ENCODE measurements around the gene INTS15. TPM values are rescaled to one million over a fixed set of nuclear protein-coding genes. Genes with fewer than 3 reads are reported as not detected.
A peak's percentile ranks its signal among the peaks of the same experiment; 100 is the strongest.

The INTS15 gene
- total and polyA plus RNA-seq, 10 of the 15 experiments (the other 5 are each of a cell fraction or from before 2014, with no cell fraction given): 0.89 to 28.2 (median 16.8) TPM

GRCh38 chr7:6542368-6542767 lies 47.5 kb upstream of the INTS15 start (continued):
- no peak for TF ChIP-seq MLLT1 (IDR thresholded peaks at IDR 0.05)
- no peak for TF ChIP-seq RUNX3 (IDR thresholded peaks at IDR 0.05; ENCODE audit: low read length)
- no peak for TF ChIP-seq ZNF274 (IDR thresholded peaks at IDR 0.05; ENCODE audit: insufficient read depth, insufficient read length)
- no peak for TF ChIP-seq CBX3 (IDR thresholded peaks at IDR 0.05; ENCODE audit: borderline replicate concordance, low read depth)

- Histone ChIP-seq H3K4me1 (ENCODE audit: control insufficient read depth, insufficient read depth, low read length) (peaks cover 9% of the 10 kb centered on the region), H3K4me2 (ENCODE audit: control insufficient read depth, insufficient read depth) (peak overlapping the region; percentile 42), H3K27me3 (replicated peaks in 1 of 2; ENCODE audit: control insufficient read depth in 2 of 2, insufficient read depth in 2 of 2, low read length in 1 of 2) (no peaks in the 10 kb centered on the region), H3K9me3 (replicated peaks; ENCODE audit: control insufficient read depth, insufficient read depth, low read length) (no peaks in the 10 kb centered on the region), H3K4me3 (no peak overlapping the region), H3K27ac (ENCODE audit: control insufficient read depth, insufficient read depth) (no peak overlapping the region), H3K9ac (ENCODE audit: control insufficient read depth, insufficient read depth, low read length) (no peak overlapping the region), H3K36me3 (ENCODE audit: control insufficient read depth in 2 of 2, insufficient read depth in 2 of 2, low read length in 1 of 2) (no peaks in the 10 kb centered on the region), H4K20me1 (ENCODE audit: control insufficient read depth, insufficient read depth) (no peaks in the 10 kb centered on the region), H3K79me2 (ENCODE audit: control insufficient read depth, insufficient read depth, low read length) (no peaks in the 10 kb centered on the region), H2AFZ (ENCODE audit: control insufficient read depth, low read depth, low read length) (peak overlapping the region; percentile 37; the same call in 1 of the 2 replicates)
- DNase-seq (ENCODE audit: low read depth, low spot score) (no peak), ATAC-seq (no peak), FAIRE-seq (no peak)
- RAD21 ChIA-PET (ENCODE audit: unreplicated experiment): no interaction called here
- intact Hi-C loops (cut with micrococcal nuclease; ENCODE audit: unreplicated experiment): no loop called here
- SMC1A ChIA-PET (ENCODE audit: uncharacterized antibody, unreplicated experiment): no interaction called here
- WGBS (ENCODE audit: insufficient coverage, insufficient replicate concordance, low lambda C conversion rate, missing lambda C conversion rate): 28% methylated on average over 22 of the region's 22 CpGs
- in situ Hi-C loops (cut with MboI): no loop called here
- POLR2A ChIA-PET: no interaction called here
- CTCF ChIA-PET: interaction anchor here (0.8 kb wide), 1 partner anchor 30 kb away, joined by 3 read pairs; no protein-coding TSS in a partner anchor
- BruUV-seq (replicated peaks): no TSS peak
- TF ChIP-seq BHLHE40 (IDR thresholded peaks at IDR 0.05; ENCODE audit: borderline replicate concordance in 1 of 2, low read depth in 2 of 2, low read length in 1 of 2) (peak in 1 of 2 experiments; percentile 63; a peak in 1 of 4 replicates), SMARCA5 (IDR thresholded peaks at IDR 0.05) (no peak), HSF1 (IDR thresholded peaks at IDR 0.05; ENCODE audit: low read depth, low read length) (no peak), MTA3 (IDR thresholded peaks at IDR 0.05; ENCODE audit: borderline replicate concordance, low read length) (no peak), IRF5 (IDR thresholded peaks at IDR 0.05; ENCODE audit: borderline replicate concordance) (no peak), CBX5 (IDR thresholded peaks at IDR 0.05; ENCODE audit: low read depth) (no peak), RUNX3 (IDR thresholded peaks at IDR 0.05; ENCODE audit: low read length) (peak; percentile 52), TCF12 (IDR thresholded peaks at IDR 0.05; ENCODE audit: low read depth, low read length) (no peak), SMAD5 (IDR thresholded peaks at IDR 0.05; ENCODE audit: low read depth) (no peak), ZBTB33 (IDR thresholded peaks at IDR 0.05) (no peak), SKIL (IDR thresholded peaks at IDR 0.05; ENCODE audit: low read depth, poor library complexity, severe bottlenecking) (no peak)
Observed at GRCh38 chr7:6545398-6546126, 44.3 kb upstream of the INTS15 start.
